IMR-90 (cell line): ENCODE measurements around the gene OR2J3. TPM values are rescaled to one million over a fixed set of nuclear protein-coding genes. Genes with fewer than 3 reads are reported as not detected.

ENCODE experiments used
- ATAC-seq: fragments of 200-7000 bp; cut with Tn5 transposase; 2 replicates; pipeline ENCODE4 v1.9.1; 2020; ENCODE audit warnings: low read depth, mild to moderate bottlenecking, moderate library complexity
- BruUV-seq: library from RNA; stranded (reverse); fragments of 400-500 nt; replicated peaks from 2 replicates; lab custom pipeline; 2021; lab: Mats Ljungman, UMichigan
- CTCF ChIA-PET: fragments of 300-600 bp; formaldehyde crosslinking; extraction: SDS; loops from one replicate; lab custom pipeline; 2021; ENCODE audit warnings: antibody characterized with exemption; lab: Yijun Ruan, JAX
- POLR2A ChIA-PET: fragments of 300-600 bp; sonication (Branson Sonifier 250); formaldehyde crosslinking; loops from one replicate; lab custom pipeline; 2022; ENCODE audit warnings: antibody characterized with exemption; ENCODE audit not compliant: unreplicated experiment; lab: Charles Lee
- DNase-seq: peaks from one replicate; pipeline ENCODE4 v3.0.0; 2013
- H2AFZ ChIP-seq: replicated peaks from 2 replicates; pipeline ENCODE3; 2013; ENCODE audit warnings: low read length, mild to moderate bottlenecking; ENCODE audit not compliant: poor library complexity
- H2AK5ac ChIP-seq: 2 replicates; pipeline ENCODE4 v1.6.1; 2013; ENCODE audit warnings: low read depth, low read length, inconsistent platforms
- H2AK9ac ChIP-seq: replicated peaks from 2 replicates; pipeline ENCODE3; 2013; ENCODE audit warnings: mild to moderate bottlenecking, low read depth, low read length, moderate library complexity; ENCODE audit not compliant: poor library complexity
- H2BK120ac ChIP-seq: 2 replicates; pipeline ENCODE4 v1.6.1; 2013; ENCODE audit warnings: low read depth, low read length, inconsistent platforms
- H2BK15ac ChIP-seq: 3 replicates; pipeline ENCODE4 v1.6.1; 2013; ENCODE audit warnings: low read depth, low read length, inconsistent platforms
- H2BK20ac ChIP-seq: 2 replicates; pipeline ENCODE4 v1.6.1; 2013; ENCODE audit warnings: low read depth, mild to moderate bottlenecking, inconsistent platforms, low read length, moderate library complexity
- H2BK5ac ChIP-seq: 2 replicates; pipeline ENCODE4 v1.6.1; 2013; ENCODE audit warnings: mild to moderate bottlenecking, low read depth, low read length, inconsistent platforms; ENCODE audit not compliant: poor library complexity, severe bottlenecking
- H3K14ac ChIP-seq: replicated peaks from 2 replicates; pipeline ENCODE4 v1.6.1; 2013; ENCODE audit warnings: low read depth, low read length, inconsistent platforms
- H3K18ac ChIP-seq: 2 replicates; pipeline ENCODE4 v1.6.1; 2013; ENCODE audit warnings: low read depth, low read length, control low read depth
- H3K23ac ChIP-seq: 2 replicates; pipeline ENCODE4 v1.6.1; 2013; ENCODE audit warnings: low read depth, low read length, inconsistent platforms
- H3K27ac ChIP-seq: 2 replicates; pipeline ENCODE4 v1.5.1; 2013; ENCODE audit warnings: mild to moderate bottlenecking, control low read depth, low read length; ENCODE audit not compliant: insufficient read depth
- H3K27me3 ChIP-seq: 2 replicates; pipeline ENCODE4 v1.6.1; 2013; ENCODE audit warnings: low read length; ENCODE audit not compliant: control insufficient read depth, insufficient read depth
- H3K36me3 ChIP-seq: 2 replicates; pipeline ENCODE4 v1.6.1; 2013; ENCODE audit warnings: low read length, mixed read lengths; ENCODE audit not compliant: control insufficient read depth, insufficient read depth
- H3K4ac ChIP-seq: 2 replicates; pipeline ENCODE4 v1.6.1; 2013; ENCODE audit warnings: low read depth, low read length, inconsistent platforms
- H3K4me1 ChIP-seq: 2 replicates; pipeline ENCODE4 v1.6.1; 2013; ENCODE audit warnings: low read length, mixed read lengths; ENCODE audit not compliant: control insufficient read depth, insufficient read depth
- H3K4me2 ChIP-seq: 2 replicates; pipeline ENCODE4 v1.6.1; 2013; ENCODE audit warnings: low read depth, mild to moderate bottlenecking, control low read depth, low read length, moderate library complexity
- H3K4me3 ChIP-seq: 2 replicates; pipeline ENCODE4 v1.5.1; 2013; ENCODE audit warnings: low read depth, mild to moderate bottlenecking, control low read depth, low read length, moderate library complexity; ENCODE audit not compliant: insufficient read depth
- H3K56ac ChIP-seq: 2 replicates; pipeline ENCODE4 v1.6.1; 2013; ENCODE audit warnings: low read length, inconsistent platforms; ENCODE audit not compliant: insufficient read depth; ENCODE audit errors: extremely low read depth
- H3K79me1 ChIP-seq, 2 experiments: 2 replicates each; pipeline ENCODE4 v1.6.1; 2013; ENCODE audit warnings: low read length in 2 of 2, inconsistent platforms in 1 of 2, low read depth in 1 of 2
- H3K9ac ChIP-seq: 2 replicates; pipeline ENCODE4 v1.6.1; 2013; ENCODE audit warnings: low read depth, low read length, control low read depth
- H3K9me1 ChIP-seq: 2 replicates; pipeline ENCODE4 v1.6.1; 2013; ENCODE audit warnings: low read length, inconsistent platforms; ENCODE audit not compliant: insufficient read depth
- H3K9me3 ChIP-seq: 2 replicates; pipeline ENCODE4 v1.6.1; 2013; ENCODE audit warnings: low read length; ENCODE audit not compliant: control insufficient read depth, insufficient read depth
- H4K20me1 ChIP-seq: 2 replicates; pipeline ENCODE4 v1.6.1; 2013; ENCODE audit warnings: low read length, inconsistent platforms; ENCODE audit not compliant: insufficient read depth
- H4K5ac ChIP-seq: 2 replicates; pipeline ENCODE4 v1.6.1; 2013; ENCODE audit warnings: mild to moderate bottlenecking, low read depth, low read length, control low read depth
- H4K8ac ChIP-seq, 2 experiments: 2 replicates each; pipeline ENCODE4 v1.6.1; 2013; ENCODE audit warnings: low read depth in 2 of 2, low read length in 2 of 2, control low read depth in 1 of 2, inconsistent platforms in 1 of 2
- H4K91ac ChIP-seq: 2 replicates; pipeline ENCODE4 v1.6.1; 2013; ENCODE audit warnings: low read depth, low read length, inconsistent platforms; ENCODE audit not compliant: insufficient read depth
- CEBPB ChIP-seq: IDR thresholded peaks from 2 replicates; pipeline ENCODE4 v1.6.1; 2012; ENCODE audit warnings: low read depth, low read length, improper control_type of control experiment
- CHD1 ChIP-seq: IDR thresholded peaks from 2 replicates; pipeline ENCODE4 v1.6.1; 2012; ENCODE audit warnings: low read depth, low read length, improper control_type of control experiment
- MAZ ChIP-seq: IDR thresholded peaks from 2 replicates; pipeline ENCODE4 v1.6.1; 2012; ENCODE audit warnings: low read depth, mild to moderate bottlenecking, low read length, improper control_type of control experiment, moderate library complexity, borderline replicate concordance
- MXI1 ChIP-seq: IDR thresholded peaks from 2 replicates; pipeline ENCODE4 v1.6.1; 2012; ENCODE audit warnings: low read depth, mild to moderate bottlenecking, low read length, moderate library complexity, borderline replicate concordance
- NFE2L2 ChIP-seq: fragments of 150-350 bp; IDR thresholded peaks from 2 replicates; pipeline ENCODE4 v1.6.1; 2016; ENCODE audit warnings: low read depth, mild to moderate bottlenecking, low read length
- POLR2A ChIP-seq: IDR thresholded peaks from 2 replicates; pipeline ENCODE4 v1.6.1; 2012; ENCODE audit warnings: mild to moderate bottlenecking, low read depth, low read length
- RAD21 ChIP-seq: IDR thresholded peaks from 2 replicates; pipeline ENCODE4 v1.6.1; 2012; ENCODE audit warnings: low read length, improper control_type of control experiment
- RCOR1 ChIP-seq: IDR thresholded peaks from 2 replicates; pipeline ENCODE4 v1.6.1; 2012; ENCODE audit warnings: mild to moderate bottlenecking, low read length, improper control_type of control experiment; ENCODE audit not compliant: insufficient replicate concordance
- RFX5 ChIP-seq: IDR thresholded peaks from 2 replicates; pipeline ENCODE4 v1.8.0; 2012; ENCODE audit warnings: low read depth, mild to moderate bottlenecking, low read length, moderate library complexity
- USF2 ChIP-seq: fragments of 150-350 bp; IDR thresholded peaks from 2 replicates; pipeline ENCODE4 v1.6.1; 2017; ENCODE audit warnings: mild to moderate bottlenecking, antibody characterized with exemption, low read length, low read depth
- WGBS, 2 experiments: methylation state at CpG; one replicate each; pipeline versions ENCODE4 v1.1.5 to v1.1.7; 2013; ENCODE audit warnings: missing lambda C conversion rate in 2 of 2; ENCODE audit not compliant: insufficient read length in 1 of 2; ENCODE audit errors: extremely low coverage in 2 of 2; 5-methylcytosine and 5-hydroxymethylcytosine counted together
- dilution Hi-C: fragments of 300-500 bp; cut with HindIII; formaldehyde crosslinking; loops from one replicate; pipeline ENCODE4 v1.14.3; 2018; ENCODE audit warnings: low sequenced_read_pairs; ENCODE audit not compliant: unreplicated experiment
- in situ Hi-C: fragments of 300-500 bp; cut with MboI; formaldehyde crosslinking; loops from 3 replicates; pipeline ENCODE4 v1.14.3; 2019; ENCODE audit warnings: low sequenced_read_pairs, inconsistent platforms, mixed read lengths
- intact Hi-C: fragments of 100-400 bp; cut with micrococcal nuclease; formaldehyde crosslinking; loops from 2 replicates; pipeline ENCODE4 v1.10.0; 2022
- polyA plus RNA-seq, 3 experiments: library from polyadenylated mRNA; depleted of rRNA; stranded (reverse); fragments of >200 nt; gene quantifications; 2 replicates each; pipeline ENCODE4 v1.2.3, GENCODE V29; 2012; ENCODE audit warnings: low replicate concordance in 1 of 3
- total RNA-seq: library from RNA; depleted of rRNA; stranded (reverse); fragments of >200 nt; gene quantifications from 2 replicates; pipeline ENCODE4 v1.2.3, GENCODE V29; 2012
- TF ChIP-seq, protein P1 (sequence below): conservative IDR thresholded peaks from 2 replicates; pipeline ENCODE4 v1.5.1; 2012; ENCODE audit warnings: mild to moderate bottlenecking, low read depth, low read length, improper control_type of control experiment

The OR2J3 gene
- total and polyA plus RNA-seq, 2 of the 4 experiments (the other 2 are of a cell fraction): not detected

DNA sequence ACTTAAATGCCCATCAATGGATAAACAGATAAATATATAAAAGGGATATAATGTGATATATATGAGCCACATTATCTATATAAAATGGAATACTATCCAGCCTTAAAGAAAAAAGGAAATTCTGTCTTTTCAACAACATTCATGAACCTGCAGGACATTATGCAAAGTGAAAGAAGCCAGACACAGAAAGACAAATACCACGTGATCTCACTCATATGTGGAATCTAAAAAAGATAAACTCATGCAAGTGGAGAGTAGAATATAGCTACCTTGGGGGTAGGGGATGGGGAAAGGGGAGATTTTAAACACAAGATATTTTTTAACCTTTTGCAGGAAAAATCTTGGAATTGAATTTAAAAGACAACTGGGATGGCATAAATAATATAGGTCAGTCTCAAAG is 10.1 kb upstream of the OR2J3 start:
- Histone ChIP-seq H3K27ac (no peak overlapping the region), H2AK5ac (no peak overlapping the region), H2AK9ac (no peak overlapping the region), H4K8ac (no peak overlapping the region), H3K4me1 (no peaks in the 10 kb centered on the region), H3K4me2 (no peak overlapping the region), H3K14ac (no peak overlapping the region), H2AFZ (no peak overlapping the region), H3K18ac (no peak overlapping the region), H2BK20ac (no peak overlapping the region), H3K36me3 (no peaks in the 10 kb centered on the region), H3K27me3 (no peaks in the 10 kb centered on the region), H3K9me1 (no peaks in the 10 kb centered on the region), H2BK5ac (no peak overlapping the region), H2BK15ac (no peak overlapping the region), H4K5ac (no peak overlapping the region), H2BK120ac (no peak overlapping the region), H3K4ac (no peak overlapping the region), H4K91ac (no peak overlapping the region), H3K23ac (no peak overlapping the region), H3K9ac (no peak overlapping the region), H3K56ac (no peak overlapping the region), H4K20me1 (no peaks in the 10 kb centered on the region), H3K9me3 (peaks cover 5% of the 10 kb centered on the region; the same call in 1 of the 2 replicates), H3K4me3 (no peak overlapping the region), H3K79me1 (no peaks in the 10 kb centered on the region)
- intact Hi-C loops: no loop called here
- ChIA-PET CTCF (no interaction called here), POLR2A (no interaction called here)
- BruUV-seq: no TSS peak
- in situ Hi-C loops: no loop called here
- TF ChIP-seq POLR2A: no peak
- TF ChIP-seq, protein P1, sequence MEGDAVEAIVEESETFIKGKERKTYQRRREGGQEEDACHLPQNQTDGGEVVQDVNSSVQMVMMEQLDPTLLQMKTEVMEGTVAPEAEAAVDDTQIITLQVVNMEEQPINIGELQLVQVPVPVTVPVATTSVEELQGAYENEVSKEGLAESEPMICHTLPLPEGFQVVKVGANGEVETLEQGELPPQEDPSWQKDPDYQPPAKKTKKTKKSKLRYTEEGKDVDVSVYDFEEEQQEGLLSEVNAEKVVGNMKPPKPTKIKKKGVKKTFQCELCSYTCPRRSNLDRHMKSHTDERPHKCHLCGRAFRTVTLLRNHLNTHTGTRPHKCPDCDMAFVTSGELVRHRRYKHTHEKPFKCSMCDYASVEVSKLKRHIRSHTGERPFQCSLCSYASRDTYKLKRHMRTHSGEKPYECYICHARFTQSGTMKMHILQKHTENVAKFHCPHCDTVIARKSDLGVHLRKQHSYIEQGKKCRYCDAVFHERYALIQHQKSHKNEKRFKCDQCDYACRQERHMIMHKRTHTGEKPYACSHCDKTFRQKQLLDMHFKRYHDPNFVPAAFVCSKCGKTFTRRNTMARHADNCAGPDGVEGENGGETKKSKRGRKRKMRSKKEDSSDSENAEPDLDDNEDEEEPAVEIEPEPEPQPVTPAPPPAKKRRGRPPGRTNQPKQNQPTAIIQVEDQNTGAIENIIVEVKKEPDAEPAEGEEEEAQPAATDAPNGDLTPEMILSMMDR: no peak
- TF ChIP-seq RCOR1: no peak
- no peak for TF ChIP-seq USF2
- TF ChIP-seq RFX5: no peak
- no peak for TF ChIP-seq MXI1
- TF ChIP-seq CHD1: no peak
- no peak for TF ChIP-seq CEBPB
- TF ChIP-seq NFE2L2: no peak
- no peak for TF ChIP-seq RAD21
- no peak for TF ChIP-seq MAZ
- no CpG with 5 or more reads among the region's 1 CpG for WGBS, 2 experiments
- DNase-seq (no peak), ATAC-seq (no peak)
- dilution Hi-C loops: no loop called here
